Measurements from ENCODE around the gene CAST.

CAST gene

GRCh38 chr5:96629774-96630173 is 32.4 kb upstream of the CAST start:
- H3K4me3 ChIP-seq (ENCODE audit: low read depth, low read length), result no peak overlapping the region
- CTCF ChIA-PET, result interaction anchor here (0.9 to 2.0 kb wide), 7 partner anchors 8 to 285 kb away, joined by 3 to 7 read pairs (median 3); no protein-coding TSS in a partner anchor
- TF ChIP-seq CTCF (IDR thresholded peaks at IDR 0.05; ENCODE audit: insufficient read depth, low read length, missing control alignments), result no peak
- peak; percentile 90 for DNase-seq (ENCODE audit: low read depth, low spot score)
- POLR2A ChIA-PET, result interaction anchor here (1.1 kb wide), 1 partner anchor 32 kb away, joined by 7 read pairs; the partner anchor contains the start of gene CAST

- TF ChIP-seq CTCF (IDR thresholded peaks at IDR 0.05; ENCODE audit: insufficient read depth, low read length, missing control alignments), result no peak
- H3K4me3 ChIP-seq (ENCODE audit: low read depth, low read length), result no peak overlapping the region
- no peak for DNase-seq (ENCODE audit: low read depth, low spot score)
- POLR2A ChIA-PET, result no interaction called here
- CTCF ChIA-PET, result no interaction called here
Observed at GRCh38 chr5:96633820-96634219, 28.4 kb upstream of the CAST start.

- DNase-seq (ENCODE audit: low read depth, low spot score), result no peak
- CTCF ChIA-PET, result interaction anchor here (0.8 to 0.9 kb wide), 2 partner anchors 17 to 22 kb away, joined by 3 read pairs; no protein-coding TSS in a partner anchor
- POLR2A ChIA-PET, result no interaction called here
- no peak for TF ChIP-seq CTCF (IDR thresholded peaks at IDR 0.05; ENCODE audit: insufficient read depth, low read length, missing control alignments)
- H3K4me3 ChIP-seq (ENCODE audit: low read depth, low read length), result no peak overlapping the region
Observed at GRCh38 chr5:96634881-96635280, 27.3 kb upstream of the CAST start.

GRCh38 chr5:96636046-96636445 is 26.1 kb upstream of the CAST start:
- POLR2A ChIA-PET, result no interaction called here
- CTCF ChIA-PET, result interaction anchor here (0.7 to 1.7 kb wide), 2 partner anchors 18 to 52 kb away, joined by 3 to 5 read pairs; no protein-coding TSS in a partner anchor
- no peak for TF ChIP-seq CTCF (IDR thresholded peaks at IDR 0.05; ENCODE audit: insufficient read depth, low read length, missing control alignments)

GRCh38 chr5:96636594-96636993 is 25.6 kb upstream of the CAST start:
- H3K4me3 ChIP-seq (ENCODE audit: low read depth, low read length), result no peak overlapping the region
- ChIA-PET POLR2A (no interaction called here), CTCF (interaction anchor here (0.9 to 1.7 kb wide), 2 partner anchors 15 to 51 kb away, joined by 3 to 5 read pairs; no protein-coding TSS in a partner anchor)
- DNase-seq (ENCODE audit: low read depth, low spot score), result no peak
- no peak for TF ChIP-seq CTCF (IDR thresholded peaks at IDR 0.05; ENCODE audit: insufficient read depth, low read length, missing control alignments)

More at GRCh38 chr5:96636046-96636445, 26.1 kb upstream of the CAST start:
- H3K4me3 ChIP-seq (ENCODE audit: low read depth, low read length), result no peak overlapping the region
- DNase-seq (ENCODE audit: low read depth, low spot score), result no peak

DNA sequence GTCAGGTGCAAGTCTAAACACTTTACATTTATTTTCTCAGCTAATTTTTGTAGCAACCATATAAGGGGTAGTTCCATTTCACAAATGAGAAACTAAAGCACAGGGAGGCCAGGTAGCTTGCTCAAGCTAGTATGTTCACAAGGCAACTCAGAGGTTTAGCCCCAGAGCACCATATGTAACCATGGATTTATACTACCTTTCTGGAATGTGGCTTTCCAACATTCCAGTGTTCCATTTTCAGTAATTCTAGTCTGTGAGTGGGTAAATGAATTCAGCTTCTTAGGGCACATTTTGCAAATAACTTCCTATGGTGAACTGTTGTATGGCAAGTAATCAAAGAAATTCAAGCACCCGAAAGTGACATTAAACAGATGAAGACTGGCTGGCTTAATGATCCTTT is 25.0 kb upstream of the CAST start:
- TF ChIP-seq CTCF (IDR thresholded peaks at IDR 0.05; ENCODE audit: insufficient read depth, low read length, missing control alignments), result no peak
- ChIA-PET CTCF (interaction anchor here (0.9 to 1.7 kb wide), 2 partner anchors 14 to 51 kb away, joined by 3 to 5 read pairs; no protein-coding TSS in a partner anchor), POLR2A (no interaction called here)
- no peak for DNase-seq (ENCODE audit: low read depth, low spot score)
- H3K4me3 ChIP-seq (ENCODE audit: low read depth, low read length), result no peak overlapping the region

Measured in AG04449 (cell line).